ENCODE measurements around the gene BCAS1.

DNA sequence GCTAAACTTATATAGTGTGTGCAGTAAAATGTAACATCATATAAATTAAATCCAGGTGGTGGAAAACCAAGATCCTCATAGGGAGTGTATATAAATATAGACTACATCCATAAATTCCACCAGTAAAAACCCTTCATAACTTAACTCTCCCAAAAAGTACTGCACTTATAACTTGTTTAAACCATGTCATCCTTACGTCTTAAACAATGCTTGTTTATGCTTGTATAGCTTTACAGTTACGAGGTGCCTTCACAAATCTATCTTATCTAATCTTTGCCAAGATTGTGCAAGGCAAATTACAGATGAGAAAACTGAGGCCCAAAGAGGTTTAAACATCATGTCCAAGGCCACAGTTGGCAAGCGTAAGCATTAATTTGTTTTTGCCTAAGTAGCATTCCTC, 71.3 kb downstream of the BCAS1 start:
- TF ChIP-seq, protein P1, sequence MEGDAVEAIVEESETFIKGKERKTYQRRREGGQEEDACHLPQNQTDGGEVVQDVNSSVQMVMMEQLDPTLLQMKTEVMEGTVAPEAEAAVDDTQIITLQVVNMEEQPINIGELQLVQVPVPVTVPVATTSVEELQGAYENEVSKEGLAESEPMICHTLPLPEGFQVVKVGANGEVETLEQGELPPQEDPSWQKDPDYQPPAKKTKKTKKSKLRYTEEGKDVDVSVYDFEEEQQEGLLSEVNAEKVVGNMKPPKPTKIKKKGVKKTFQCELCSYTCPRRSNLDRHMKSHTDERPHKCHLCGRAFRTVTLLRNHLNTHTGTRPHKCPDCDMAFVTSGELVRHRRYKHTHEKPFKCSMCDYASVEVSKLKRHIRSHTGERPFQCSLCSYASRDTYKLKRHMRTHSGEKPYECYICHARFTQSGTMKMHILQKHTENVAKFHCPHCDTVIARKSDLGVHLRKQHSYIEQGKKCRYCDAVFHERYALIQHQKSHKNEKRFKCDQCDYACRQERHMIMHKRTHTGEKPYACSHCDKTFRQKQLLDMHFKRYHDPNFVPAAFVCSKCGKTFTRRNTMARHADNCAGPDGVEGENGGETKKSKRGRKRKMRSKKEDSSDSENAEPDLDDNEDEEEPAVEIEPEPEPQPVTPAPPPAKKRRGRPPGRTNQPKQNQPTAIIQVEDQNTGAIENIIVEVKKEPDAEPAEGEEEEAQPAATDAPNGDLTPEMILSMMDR (IDR thresholded peaks at IDR 0.05): no peak
- no peak for TF ChIP-seq POLR2A (IDR thresholded peaks at IDR 0.05)
